Measurements from ENCODE around the gene MYO15A.

The MYO15A gene

DNA sequence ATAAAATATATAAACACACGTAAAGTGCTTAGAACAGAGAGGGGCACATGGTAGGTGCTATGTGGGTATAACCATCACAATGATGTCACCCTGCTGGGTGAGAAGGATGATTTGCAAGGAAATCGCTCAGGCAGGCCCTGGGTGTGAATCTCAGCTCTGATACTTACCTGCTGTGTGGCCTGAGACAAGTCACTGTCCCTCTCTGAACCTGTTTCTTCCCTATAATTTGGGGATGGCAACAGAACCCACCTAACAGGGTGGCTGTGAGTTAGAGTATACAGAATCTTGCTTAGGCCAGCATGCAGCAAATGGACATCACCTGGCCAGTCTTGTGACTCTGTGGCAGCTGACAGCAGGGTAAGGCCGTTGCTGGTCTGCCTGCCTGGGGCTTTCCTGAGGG is 38.4 kb downstream of the MYO15A start:
- no peak for TF ChIP-seq GATA2 (IDR thresholded peaks at IDR 0.05; ENCODE audit: low read depth, low read length)
- TF ChIP-seq GATA3 (IDR thresholded peaks at IDR 0.05; ENCODE audit: low read depth, low read length): no peak

DNA sequence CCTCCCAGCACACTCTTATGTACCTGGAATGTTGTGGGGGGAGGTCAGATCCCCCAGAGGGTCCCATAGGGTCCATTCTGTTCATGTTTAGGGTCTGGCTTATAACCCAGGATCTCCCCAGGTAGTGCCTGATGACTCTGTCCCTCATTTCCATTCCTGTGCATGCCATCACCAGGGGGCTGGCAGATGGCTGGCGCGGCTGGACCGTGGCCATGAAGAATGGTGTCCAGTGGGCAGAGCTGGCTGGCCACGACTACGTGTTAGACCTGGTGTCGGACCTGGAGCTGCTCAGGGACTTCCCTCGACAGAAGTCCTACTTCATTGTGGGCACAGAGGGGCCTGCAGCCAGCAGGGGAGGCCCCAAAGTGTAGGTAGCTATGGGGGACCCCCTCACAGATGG is 40.0 kb downstream of the MYO15A start:
- TF ChIP-seq GATA2 (IDR thresholded peaks at IDR 0.05; ENCODE audit: low read depth, low read length) (no peak), GATA3 (IDR thresholded peaks at IDR 0.05; ENCODE audit: low read depth, low read length) (no peak)

DNA sequence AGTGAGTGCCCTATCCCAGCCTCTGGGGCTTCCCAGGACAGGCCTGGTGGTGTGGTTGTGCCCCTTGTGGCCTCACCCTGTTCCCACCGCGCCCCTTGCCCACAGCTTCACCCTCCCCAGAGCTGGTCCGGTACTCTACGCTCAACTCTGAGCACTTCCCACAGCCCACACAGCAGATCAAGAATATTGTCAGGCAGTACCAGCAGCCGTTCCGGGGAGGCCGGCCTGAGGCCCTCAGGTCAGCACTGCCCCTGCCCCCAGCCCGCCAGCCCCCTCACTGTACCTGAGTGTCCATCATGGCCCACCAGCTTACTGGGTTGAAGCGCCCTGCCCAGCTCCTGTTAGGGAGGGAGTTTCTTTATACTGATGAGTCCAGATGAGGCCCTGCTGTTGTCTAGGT is 42.7 kb downstream of the MYO15A start:
- TF ChIP-seq GATA2 (IDR thresholded peaks at IDR 0.05; ENCODE audit: low read depth, low read length): no peak
- no peak for TF ChIP-seq GATA3 (IDR thresholded peaks at IDR 0.05; ENCODE audit: low read depth, low read length)

DNA sequence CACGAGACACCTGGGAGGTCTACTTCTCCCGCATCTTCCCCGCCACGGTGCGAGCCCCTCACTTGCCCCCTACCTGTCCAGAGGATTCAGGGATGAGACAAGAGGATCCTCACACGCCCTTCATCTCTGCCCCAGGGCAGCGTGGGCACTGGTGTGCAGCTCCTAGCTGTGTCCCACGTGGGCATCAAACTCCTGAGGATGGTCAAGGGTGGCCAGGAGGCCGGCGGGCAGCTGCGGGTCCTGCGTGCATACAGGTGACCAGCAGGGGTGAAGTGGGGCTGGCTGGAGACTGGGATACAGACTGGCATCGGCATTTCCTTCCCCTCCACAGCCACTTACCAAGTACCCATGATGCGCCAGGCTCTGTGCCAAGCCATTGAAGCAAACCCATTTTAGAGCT is 46.6 kb downstream of the MYO15A start:
- no peak for TF ChIP-seq GATA2 (IDR thresholded peaks at IDR 0.05; ENCODE audit: low read depth, low read length)
- TF ChIP-seq GATA3 (IDR thresholded peaks at IDR 0.05; ENCODE audit: low read depth, low read length): no peak

DNA sequence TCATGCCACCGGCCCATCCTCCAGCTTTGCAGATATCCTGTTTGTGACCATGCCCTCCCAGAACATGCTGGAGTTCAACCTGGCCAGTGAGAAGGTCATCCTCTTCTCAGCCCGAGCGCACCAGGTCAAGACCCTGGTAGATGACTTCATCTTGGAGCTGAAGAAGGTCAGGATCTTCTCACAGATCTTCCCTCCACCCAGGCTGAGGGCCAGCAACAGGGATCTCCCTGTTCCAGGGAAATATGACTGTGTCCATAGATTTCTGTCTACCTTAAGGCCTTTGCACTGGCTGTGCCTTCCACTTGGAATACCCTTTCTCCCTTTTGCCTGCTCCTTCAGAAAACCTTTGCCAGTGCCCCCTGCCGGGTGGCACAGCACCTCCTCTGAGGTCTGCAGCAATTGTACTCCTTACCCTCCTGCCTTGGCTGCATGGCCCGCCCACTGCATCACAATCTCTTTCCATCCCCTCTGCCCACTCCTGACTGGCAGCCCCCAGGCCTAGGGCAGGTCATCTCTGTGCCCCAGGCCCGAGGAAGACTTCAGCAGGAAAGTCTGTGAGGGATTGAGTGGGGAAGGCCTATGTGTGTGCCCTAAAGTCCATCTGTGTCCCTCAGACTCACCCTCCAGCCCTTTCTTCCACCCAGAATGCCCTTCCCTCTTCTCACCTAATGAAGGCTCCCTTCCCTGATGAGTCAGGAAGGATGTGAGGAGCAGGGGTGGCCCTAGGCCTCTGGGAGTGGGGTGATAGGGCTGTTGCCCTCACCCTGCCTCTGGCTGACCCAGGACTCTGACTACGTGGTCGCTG is 47.8 kb downstream of the MYO15A start:
- TF ChIP-seq GATA2 (IDR thresholded peaks at IDR 0.05; ENCODE audit: low read depth, low read length) (no peak), GATA3 (IDR thresholded peaks at IDR 0.05; ENCODE audit: low read depth, low read length) (no peak)

DNA sequence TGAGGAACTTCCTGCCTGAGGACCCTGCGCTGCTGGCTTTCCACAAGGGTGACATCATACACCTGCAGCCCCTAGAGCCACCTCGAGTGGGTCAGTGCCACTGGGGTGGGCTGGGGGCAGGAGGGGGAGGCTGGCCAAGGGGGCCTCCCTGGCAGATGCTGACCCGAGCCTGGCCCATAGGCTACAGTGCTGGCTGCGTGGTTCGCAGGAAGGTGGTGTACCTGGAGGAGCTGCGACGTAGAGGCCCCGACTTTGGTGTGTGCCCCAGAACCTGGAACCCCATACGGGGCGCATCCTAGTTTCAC is 48.4 kb downstream of the MYO15A start:
- TF ChIP-seq GATA3 (IDR thresholded peaks at IDR 0.05; ENCODE audit: low read depth, low read length) (no peak), GATA2 (IDR thresholded peaks at IDR 0.05; ENCODE audit: low read depth, low read length) (no peak)

DNA sequence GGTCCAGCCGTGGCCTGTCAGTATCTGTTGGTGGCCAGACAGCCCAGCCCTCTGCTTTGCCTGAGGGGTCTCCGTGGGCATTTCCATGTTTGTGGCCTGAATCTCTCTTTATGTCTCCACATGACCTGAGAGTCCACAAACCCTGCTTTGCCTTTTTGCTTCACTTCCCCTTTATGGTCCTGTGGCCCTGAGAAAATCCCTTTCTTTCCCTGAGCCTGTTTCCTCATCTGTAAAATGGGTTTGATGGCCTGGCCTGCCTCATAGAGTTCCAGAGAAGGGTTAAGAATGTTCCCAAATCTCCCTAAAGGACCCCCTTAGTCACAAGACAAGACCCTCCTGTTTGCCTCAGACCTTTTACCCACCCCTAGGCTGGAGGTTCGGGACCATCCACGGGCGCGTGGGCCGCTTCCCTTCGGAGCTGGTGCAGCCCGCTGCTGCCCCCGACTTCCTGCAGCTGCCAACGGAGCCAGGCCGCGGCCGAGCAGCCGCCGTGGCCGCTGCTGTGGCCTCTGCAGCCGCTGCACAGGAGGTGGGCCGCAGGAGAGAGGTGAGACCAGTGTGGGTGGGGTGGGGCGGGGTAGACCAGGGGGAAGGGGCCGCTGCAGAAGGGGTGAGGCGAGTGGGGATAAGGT is 48.9 kb downstream of the MYO15A start:
- TF ChIP-seq GATA3 (IDR thresholded peaks at IDR 0.05; ENCODE audit: low read depth, low read length) (no peak), GATA2 (IDR thresholded peaks at IDR 0.05; ENCODE audit: low read depth, low read length) (no peak)

DNA sequence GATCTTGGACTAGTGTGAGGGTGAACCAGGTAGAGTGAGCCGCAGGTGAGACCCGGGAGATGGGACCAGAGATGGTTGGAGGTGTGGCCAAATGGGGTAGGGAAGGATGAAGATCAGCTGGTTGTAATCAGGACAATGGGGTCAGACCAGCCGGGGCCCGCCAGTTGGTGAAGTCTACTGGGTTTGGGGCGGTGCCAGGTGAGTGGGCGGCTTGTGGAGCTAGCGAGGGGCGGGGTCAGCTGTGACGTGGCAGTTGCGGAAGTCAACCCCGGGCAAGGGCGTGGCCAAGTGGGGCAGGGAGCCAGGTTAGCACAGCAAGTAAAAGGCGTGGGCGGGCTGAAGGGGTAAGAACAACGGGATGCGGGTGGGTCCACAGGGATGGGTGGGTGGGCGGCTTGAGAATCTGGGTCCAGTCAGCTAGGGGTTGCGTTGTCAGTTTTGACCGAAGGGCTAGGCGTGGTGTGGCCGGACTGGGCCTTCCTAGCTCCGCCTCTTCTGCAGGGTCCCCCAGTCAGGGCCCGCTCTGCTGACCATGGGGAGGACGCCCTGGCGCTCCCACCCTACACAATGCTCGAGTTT is 49.6 kb downstream of the MYO15A start:
- TF ChIP-seq GATA3 (IDR thresholded peaks at IDR 0.05; ENCODE audit: low read depth, low read length) (no peak), GATA2 (IDR thresholded peaks at IDR 0.05; ENCODE audit: low read depth, low read length) (no peak)

DNA sequence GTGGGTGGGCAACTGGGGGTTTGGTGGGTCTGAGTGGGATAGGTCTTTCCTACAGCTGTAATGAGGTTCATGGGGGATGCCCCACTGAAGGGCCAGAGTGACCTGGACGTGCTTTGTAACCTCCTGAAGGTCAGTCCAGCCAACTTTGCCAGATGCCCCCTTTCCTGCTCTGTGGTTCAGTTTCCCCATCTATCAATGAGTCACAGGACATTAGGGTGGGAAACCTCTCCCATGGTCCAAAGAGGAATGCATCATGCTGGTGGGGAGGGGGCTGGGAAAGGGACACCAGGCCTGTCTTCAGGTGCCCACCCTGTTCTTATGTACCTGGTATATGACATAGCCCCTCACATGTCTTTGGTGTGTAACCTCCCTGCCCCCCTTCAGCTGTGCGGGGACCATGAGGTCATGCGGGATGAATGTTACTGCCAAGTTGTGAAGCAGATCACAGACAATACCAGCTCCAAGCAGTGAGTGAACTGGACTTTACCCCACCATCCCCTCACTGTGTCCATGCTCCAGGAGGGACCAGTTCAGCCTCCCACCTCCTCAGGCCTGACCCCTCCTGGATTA is 51.1 kb downstream of the MYO15A start:
- TF ChIP-seq GATA3 (IDR thresholded peaks at IDR 0.05; ENCODE audit: low read depth, low read length) (no peak), GATA2 (IDR thresholded peaks at IDR 0.05; ENCODE audit: low read depth, low read length) (no peak)

DNA sequence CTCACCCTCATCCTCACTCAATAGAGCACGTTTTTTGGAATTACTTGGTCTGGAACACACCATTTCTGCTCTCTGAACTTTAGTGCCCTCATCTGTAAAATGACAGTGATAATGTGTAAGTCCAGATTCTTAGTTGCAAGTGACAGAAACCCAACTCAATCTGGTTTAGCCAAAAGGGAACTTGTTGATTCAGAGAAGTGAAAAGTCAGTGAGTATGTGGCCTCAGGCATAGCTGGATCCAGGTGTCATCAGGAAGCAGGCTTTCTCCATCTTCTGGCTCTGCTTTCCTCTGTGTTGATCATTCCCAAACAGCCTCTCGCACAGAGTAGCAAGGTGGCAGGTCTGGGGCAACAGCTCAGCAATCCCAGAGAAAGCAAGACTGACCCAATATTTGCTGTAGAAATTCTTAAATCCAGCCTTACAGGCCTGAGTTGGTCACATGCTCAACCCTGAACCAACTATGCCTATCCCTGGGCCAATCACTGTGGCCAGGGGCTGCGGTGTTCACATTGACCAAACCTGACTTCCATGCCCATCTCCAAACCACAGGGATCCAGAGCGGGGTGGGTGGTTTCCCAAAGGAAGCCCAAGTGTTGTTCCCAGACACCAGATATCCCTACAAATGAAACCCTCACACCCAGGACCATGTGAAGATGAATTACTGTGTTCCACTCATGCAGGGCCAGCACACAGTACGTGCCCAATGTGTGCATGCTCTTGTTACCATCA is 51.7 kb downstream of the MYO15A start:
- TF ChIP-seq GATA2 (IDR thresholded peaks at IDR 0.05; ENCODE audit: low read depth, low read length) (no peak), GATA3 (IDR thresholded peaks at IDR 0.05; ENCODE audit: low read depth, low read length) (no peak)

DNA sequence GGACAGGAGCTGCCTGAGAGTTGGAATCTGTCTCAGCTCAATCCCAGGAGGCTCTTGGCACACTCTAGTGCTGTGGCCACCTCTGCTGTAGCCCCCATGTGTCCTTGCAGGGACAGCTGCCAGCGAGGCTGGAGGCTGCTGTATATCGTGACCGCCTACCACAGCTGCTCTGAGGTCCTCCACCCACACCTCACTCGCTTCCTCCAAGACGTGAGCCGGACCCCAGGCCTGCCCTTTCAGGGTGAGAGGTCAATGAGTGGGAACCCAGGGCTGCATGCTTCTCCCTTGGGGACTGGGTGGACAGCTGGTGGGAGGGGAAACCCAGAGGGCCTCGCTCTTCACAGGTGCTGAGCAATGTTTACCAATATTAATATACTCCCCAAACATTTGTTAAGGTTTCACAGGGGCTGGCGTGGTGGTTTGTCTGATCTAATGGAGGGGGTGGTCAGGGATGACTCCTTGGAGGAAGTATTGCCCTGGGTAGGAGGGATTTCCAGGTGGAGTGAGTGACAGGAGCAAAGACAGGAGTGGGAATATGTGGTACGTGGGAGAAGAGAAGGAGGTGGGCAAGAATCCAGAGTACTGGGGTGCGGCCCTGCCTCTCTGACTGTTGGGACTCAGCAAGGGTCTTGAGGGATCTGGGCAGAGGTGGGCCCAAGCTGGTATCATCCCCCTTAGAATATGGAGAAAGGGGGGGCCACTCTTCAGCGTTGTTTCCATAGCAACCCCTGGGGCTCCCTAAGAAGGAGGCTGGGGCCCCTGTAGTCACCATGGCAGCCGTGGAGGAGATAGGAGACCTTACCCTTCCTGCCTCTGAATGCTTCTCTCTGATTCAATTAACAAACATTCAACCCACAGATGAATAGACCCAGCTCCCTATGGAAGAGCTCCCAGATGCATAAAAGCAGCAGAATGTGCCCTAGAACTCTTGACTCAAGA is 52.9 kb downstream of the MYO15A start:
- no peak for TF ChIP-seq GATA3 (IDR thresholded peaks at IDR 0.05; ENCODE audit: low read depth, low read length)
- TF ChIP-seq GATA2 (IDR thresholded peaks at IDR 0.05; ENCODE audit: low read depth, low read length): no peak

DNA sequence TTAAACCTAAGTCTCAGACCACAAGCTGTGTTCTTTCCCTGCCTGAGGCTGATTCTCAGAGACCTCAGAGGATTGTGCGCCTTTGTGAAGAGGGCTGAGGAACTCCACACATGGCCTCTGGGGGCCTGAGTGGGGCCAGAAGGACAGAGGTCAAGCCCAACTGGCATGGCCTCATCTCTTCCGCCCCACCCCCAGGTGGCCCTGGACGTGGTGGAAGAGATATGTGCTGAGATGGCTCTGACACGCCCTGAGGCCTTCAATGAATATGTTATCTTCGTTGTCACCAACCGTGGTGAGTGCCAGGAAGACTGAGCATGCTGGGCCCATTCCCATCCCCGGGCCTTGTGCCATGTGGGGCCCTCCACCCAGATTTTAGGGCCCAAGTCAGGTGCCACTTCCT is 55.0 kb downstream of the MYO15A start:
- TF ChIP-seq GATA2 (IDR thresholded peaks at IDR 0.05; ENCODE audit: low read depth, low read length) (no peak), GATA3 (IDR thresholded peaks at IDR 0.05; ENCODE audit: low read depth, low read length) (no peak)

DNA sequence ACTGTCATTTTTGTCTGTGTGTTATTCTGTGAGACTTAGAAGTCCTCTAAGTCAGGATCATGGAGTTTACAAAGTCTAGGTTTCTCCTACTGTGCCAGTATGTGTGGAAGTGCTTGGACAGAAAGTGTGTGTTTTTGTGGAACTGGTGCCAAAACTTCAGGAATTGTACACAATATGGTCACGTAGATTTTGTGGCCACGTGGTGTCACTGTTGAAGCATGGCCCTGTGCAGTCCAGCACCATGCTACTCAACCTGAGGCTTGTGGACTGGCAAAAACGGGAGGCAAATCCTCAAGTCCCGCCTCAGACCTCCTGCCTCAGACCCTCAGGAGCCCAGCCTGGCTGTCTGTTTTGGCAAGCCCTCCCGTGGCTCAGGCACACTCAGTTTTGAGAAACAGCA is 58.3 kb downstream of the MYO15A start:
- no peak for TF ChIP-seq GATA2 (IDR thresholded peaks at IDR 0.05; ENCODE audit: low read depth, low read length)
- no peak for TF ChIP-seq GATA3 (IDR thresholded peaks at IDR 0.05; ENCODE audit: low read depth, low read length)

All from SH-SY5Y (cell line).